ENCODE results near the gene EPB41L4A.

Gene EPB41L4A

DNA sequence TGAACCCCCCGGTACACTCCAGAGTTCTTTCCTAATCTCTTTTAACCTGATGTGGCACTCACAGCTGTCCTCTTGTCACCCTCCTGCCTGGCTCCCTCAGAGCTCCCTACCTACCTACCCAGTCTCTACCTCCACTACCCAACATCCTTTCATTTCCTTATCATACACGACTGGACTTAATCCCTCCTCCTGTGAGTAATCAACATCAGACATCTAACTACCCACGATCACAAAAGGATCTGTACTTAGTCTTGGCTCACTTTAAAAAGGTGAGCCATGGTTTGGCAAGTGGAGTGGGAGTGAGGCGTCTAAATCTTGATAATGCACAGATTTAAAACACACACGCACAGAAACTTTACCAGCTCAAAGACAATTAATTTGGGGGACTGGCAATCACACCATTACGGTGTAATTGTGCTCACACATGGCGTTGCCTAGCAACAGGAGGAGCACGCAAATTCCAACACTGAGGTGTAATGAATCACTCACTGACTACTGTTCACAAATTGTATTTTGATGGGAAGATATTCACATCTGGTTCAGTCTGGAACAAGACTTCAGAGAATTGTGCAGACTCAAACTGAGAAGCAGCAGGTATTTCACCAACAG is 235.9 kb downstream of the EPB41L4A start (continued):
- TF ChIP-seq ZNF664 (tag by site-specific recombination; IDR thresholded peaks at IDR 0.05) (no peak), ZNF843 (tag by site-specific recombination; IDR thresholded peaks at IDR 0.05) (no peak), ZBTB44 (tag by site-specific recombination; IDR thresholded peaks at IDR 0.05) (no peak), ZNF311 (tag by site-specific recombination; IDR thresholded peaks at IDR 0.05; ENCODE audit: borderline replicate concordance) (no peak), ZNF792 (tag by site-specific recombination; IDR thresholded peaks at IDR 0.05) (no peak), ZNF2 (tag by site-specific recombination; IDR thresholded peaks at IDR 0.05) (no peak), ZNF510 (tag by site-specific recombination; IDR thresholded peaks at IDR 0.05; ENCODE audit: insufficient replicate concordance) (no peak), KLF1 (tag by site-specific recombination; IDR thresholded peaks at IDR 0.05) (no peak), ZBTB10 (tag by site-specific recombination; IDR thresholded peaks at IDR 0.05) (no peak), GFI1B (tag by site-specific recombination; IDR thresholded peaks at IDR 0.05) (peak; percentile 61; the same call in 1 of the 2 replicates)

- no peak overlapping the region for H3K4me3 ChIP-seq (ENCODE audit: low read depth, low read length)
- POLR2A ChIA-PET = no interaction called here
- CTCF ChIA-PET = interaction anchor here (0.5 to 1.3 kb wide), 4 partner anchors 15 to 1502 kb away, joined by 3 to 6 read pairs (median 4); no protein-coding TSS in a partner anchor
- H3K27ac ChIP-seq (ENCODE audit: extremely low read depth, low read depth, low read length) = no peak overlapping the region
- TF ChIP-seq ZNF501 (tag by site-specific recombination; IDR thresholded peaks at IDR 0.05) (no peak), ZNF140 (tag by site-specific recombination; IDR thresholded peaks at IDR 0.05) (no peak), ZNF670 (tag by site-specific recombination; IDR thresholded peaks at IDR 0.05; ENCODE audit: low read depth) (no peak), ZSCAN23 (tag by site-specific recombination; IDR thresholded peaks at IDR 0.05) (no peak), GLIS2 (tag by site-specific recombination; IDR thresholded peaks at IDR 0.05) (no peak), ZNF19 (tag by site-specific recombination; IDR thresholded peaks at IDR 0.05; ENCODE audit: low read depth) (no peak), ZNF350 (tag by site-specific recombination; IDR thresholded peaks at IDR 0.05) (no peak), TSHZ1 (tag by site-specific recombination; IDR thresholded peaks at IDR 0.05; ENCODE audit: borderline replicate concordance) (no peak), ZNF146 (tag by site-specific recombination; IDR thresholded peaks at IDR 0.05) (no peak), ZNF202 (tag by site-specific recombination; IDR thresholded peaks at IDR 0.05; ENCODE audit: borderline replicate concordance) (no peak), ZNF23 (tag by site-specific recombination; IDR thresholded peaks at IDR 0.05; ENCODE audit: borderline replicate concordance) (no peak), ZFP69B (tag by site-specific recombination; IDR thresholded peaks at IDR 0.05) (no peak), ZNF121 (tag by site-specific recombination; IDR thresholded peaks at IDR 0.05) (no peak), KLF10 (tag by site-specific recombination; IDR thresholded peaks at IDR 0.05) (no peak), GFI1B (tag by site-specific recombination; IDR thresholded peaks at IDR 0.05) (no peak), ZNF777 (tag by site-specific recombination; IDR thresholded peaks at IDR 0.05; ENCODE audit: borderline replicate concordance) (no peak), ZNF394 (tag by site-specific recombination; IDR thresholded peaks at IDR 0.05; ENCODE audit: borderline replicate concordance) (no peak), SP7 (tag by site-specific recombination; IDR thresholded peaks at IDR 0.05) (no peak), ZNF660 (tag by site-specific recombination; IDR thresholded peaks at IDR 0.05) (no peak), HIC1 (tag by site-specific recombination; IDR thresholded peaks at IDR 0.05) (no peak)
- H3K9me3 ChIP-seq (ENCODE audit: control insufficient read depth, insufficient read depth, low read depth, low read length) = no peaks in the 10 kb centered on the region
- no peaks in the 10 kb centered on the region for H3K4me1 ChIP-seq (ENCODE audit: control insufficient read depth, insufficient read depth, low read length)
- no peaks in the 10 kb centered on the region for H3K36me3 ChIP-seq (ENCODE audit: control insufficient read depth in 2 of 2, insufficient read depth in 1 of 2, low read length in 2 of 2)
These were observed 239.8 kb downstream of the EPB41L4A start for GRCh38 chr5:112179290-112179689.

Measured in HEK293 (cell line).